OCI-LY7 (cell line): ENCODE results near the gene ADGRD2. TPM values are rescaled to one million over a fixed set of nuclear protein-coding genes. Genes with fewer than 3 reads are reported as not detected.

ENCODE experiments used
- BruUV-seq: library from RNA; stranded (reverse); fragments of 400-500 nt; replicated peaks from 2 replicates; lab custom pipeline; 2021; lab: Mats Ljungman, UMichigan
- CTCF ChIA-PET: fragments of 300-600 bp; sonication (Branson Sonifier 250); formaldehyde crosslinking; loops from one replicate; lab custom pipeline; 2022; ENCODE audit warnings: antibody characterized with exemption; ENCODE audit not compliant: unreplicated experiment; lab: Charles Lee
- POLR2A ChIA-PET: fragments of 300-600 bp; sonication (Branson Sonifier 250); formaldehyde crosslinking; loops from one replicate; lab custom pipeline; 2022; ENCODE audit warnings: antibody characterized with exemption; lab: Charles Lee
- DNase-seq: peaks from one replicate; pipeline ENCODE4 v3.0.0-alpha.2; 2015; ENCODE audit warnings: low spot score
- H2AFZ ChIP-seq: fragments of 200-600 bp; sonication (generic), shearing (Covaris generic); 2 replicates; pipeline ENCODE4 v1.6.1; 2014; ENCODE audit warnings: mild to moderate bottlenecking, antibody characterized with exemption, low read length, moderate library complexity
- H3K27ac ChIP-seq: fragments of 200-600 bp; sonication (generic); 2 replicates; pipeline ENCODE4 v1.5.1; 2014; ENCODE audit warnings: mixed run types, low read depth, mild to moderate bottlenecking, moderate library complexity, low read length, inconsistent platforms; ENCODE audit not compliant: poor library complexity, severe bottlenecking
- H3K36me3 ChIP-seq: fragments of 200-600 bp; sonication (generic); 2 replicates; pipeline ENCODE4 v1.6.1; 2014; ENCODE audit warnings: mild to moderate bottlenecking, antibody characterized with exemption, low read length, moderate library complexity, mixed read lengths; ENCODE audit not compliant: insufficient read depth
- H3K4me1 ChIP-seq: fragments of 200-600 bp; sonication (generic); 2 replicates; pipeline ENCODE4 v1.5.1; 2014; ENCODE audit warnings: mild to moderate bottlenecking, low read length; ENCODE audit not compliant: insufficient read depth, poor library complexity, severe bottlenecking
- H3K4me2 ChIP-seq: fragments of 200-600 bp; sonication (generic); 2 replicates; pipeline ENCODE4 v1.6.1; 2014; ENCODE audit warnings: mild to moderate bottlenecking, low read length
- H3K4me3 ChIP-seq: fragments of 200-600 bp; sonication (generic); 2 replicates; pipeline ENCODE4 v1.5.1; 2014; ENCODE audit warnings: mild to moderate bottlenecking, low read depth, low read length; ENCODE audit not compliant: poor library complexity, severe bottlenecking
- H3K79me2 ChIP-seq: fragments of 200-600 bp; sonication (generic); 2 replicates; pipeline ENCODE4 v1.6.1; 2016; ENCODE audit warnings: low read depth, mild to moderate bottlenecking, low read length, moderate library complexity, mixed read lengths; ENCODE audit not compliant: insufficient read depth
- H3K9me2 ChIP-seq: fragments of 200-600 bp; sonication (generic); 2 replicates; pipeline ENCODE4 v1.6.1; 2016; ENCODE audit warnings: mild to moderate bottlenecking, low read length, mixed read lengths; ENCODE audit not compliant: insufficient read depth
- H3K9me3 ChIP-seq: fragments of 200-600 bp; sonication (generic); 2 replicates; pipeline ENCODE4 v1.6.1; 2014; ENCODE audit warnings: mild to moderate bottlenecking, mixed run types, low read length, mixed read lengths
- H4K20me1 ChIP-seq: fragments of 200-600 bp; sonication (generic); 2 replicates; pipeline ENCODE4 v1.6.1; 2014; ENCODE audit warnings: mild to moderate bottlenecking, antibody characterized with exemption, low read length, moderate library complexity, mixed read lengths; ENCODE audit not compliant: insufficient read depth
- EZH2phosphoT487 ChIP-seq: fragments of 200-600 bp; sonication (generic); IDR thresholded peaks from 2 replicates; pipeline ENCODE4 v1.6.1; 2018; ENCODE audit warnings: low read depth, borderline replicate concordance, mild to moderate bottlenecking, mixed run types, antibody characterized with exemption, low read length, moderate library complexity, mixed read lengths
- intact Hi-C: fragments of 100-400 bp; cut with micrococcal nuclease; formaldehyde crosslinking; loops from one replicate; pipeline ENCODE4 v1.10.0; 2022; ENCODE audit not compliant: unreplicated experiment
- total RNA-seq, 2 experiments: library from RNA; depleted of rRNA in 1 of 2; stranded (reverse); fragments of >200 nt in 1 of 2; shearing (Covaris generic) in 1 of 2; gene quantifications; 2 replicates each; pipeline ENCODE4 v1.2.3, GENCODE V29; 2014 to 2022
- TF ChIP-seq, protein P1 (sequence below): fragments of 200-600 bp; sonication (generic); conservative IDR thresholded peaks from 2 replicates; pipeline ENCODE4 v1.5.1; 2014; ENCODE audit warnings: mild to moderate bottlenecking, antibody characterized with exemption, low read length, moderate library complexity, mixed read lengths

Gene ADGRD2
- total RNA-seq, 2 experiments from 2014 or later = not detected

GRCh38 chr9:124438091-124438490 is 12.2 kb upstream of the ADGRD2 start:
- Histone ChIP-seq H3K4me3 (no peak overlapping the region), H3K9me3 (no peaks in the 10 kb centered on the region), H4K20me1 (no peaks in the 10 kb centered on the region), H3K4me2 (no peak overlapping the region), H2AFZ (no peak overlapping the region), H3K9me2 (no peaks in the 10 kb centered on the region), H3K27ac (no peak overlapping the region), H3K4me1 (no peaks in the 10 kb centered on the region), H3K79me2 (no peaks in the 10 kb centered on the region), H3K36me3 (no peaks in the 10 kb centered on the region)
- BruUV-seq = no TSS peak
- CTCF ChIA-PET = interaction anchor here (0.6 kb wide), 1 partner anchor 741 kb away, joined by 3 read pairs; no protein-coding TSS in a partner anchor
- no peak for DNase-seq
- intact Hi-C loops = no loop called here
- no peak for TF ChIP-seq EZH2phosphoT487
- TF ChIP-seq, protein P1, sequence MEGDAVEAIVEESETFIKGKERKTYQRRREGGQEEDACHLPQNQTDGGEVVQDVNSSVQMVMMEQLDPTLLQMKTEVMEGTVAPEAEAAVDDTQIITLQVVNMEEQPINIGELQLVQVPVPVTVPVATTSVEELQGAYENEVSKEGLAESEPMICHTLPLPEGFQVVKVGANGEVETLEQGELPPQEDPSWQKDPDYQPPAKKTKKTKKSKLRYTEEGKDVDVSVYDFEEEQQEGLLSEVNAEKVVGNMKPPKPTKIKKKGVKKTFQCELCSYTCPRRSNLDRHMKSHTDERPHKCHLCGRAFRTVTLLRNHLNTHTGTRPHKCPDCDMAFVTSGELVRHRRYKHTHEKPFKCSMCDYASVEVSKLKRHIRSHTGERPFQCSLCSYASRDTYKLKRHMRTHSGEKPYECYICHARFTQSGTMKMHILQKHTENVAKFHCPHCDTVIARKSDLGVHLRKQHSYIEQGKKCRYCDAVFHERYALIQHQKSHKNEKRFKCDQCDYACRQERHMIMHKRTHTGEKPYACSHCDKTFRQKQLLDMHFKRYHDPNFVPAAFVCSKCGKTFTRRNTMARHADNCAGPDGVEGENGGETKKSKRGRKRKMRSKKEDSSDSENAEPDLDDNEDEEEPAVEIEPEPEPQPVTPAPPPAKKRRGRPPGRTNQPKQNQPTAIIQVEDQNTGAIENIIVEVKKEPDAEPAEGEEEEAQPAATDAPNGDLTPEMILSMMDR = no peak
- POLR2A ChIA-PET = no interaction called here

- no peaks in the 10 kb centered on the region for H3K36me3 ChIP-seq
- no peak overlapping the region for H3K4me3 ChIP-seq
- H4K20me1 ChIP-seq = no peaks in the 10 kb centered on the region
- POLR2A ChIA-PET = interaction anchor here (0.6 to 1.0 kb wide), 2 partner anchors 9 to 85 kb away, joined by 3 to 6 read pairs; no protein-coding TSS in a partner anchor
- no peak for DNase-seq
- intact Hi-C loops = no loop called here
- no peak overlapping the region for H3K4me2 ChIP-seq
- TF ChIP-seq EZH2phosphoT487 = no peak
- TF ChIP-seq, protein P1 = no peak
- CTCF ChIA-PET = no interaction called here
- no TSS peak for BruUV-seq
- no peak overlapping the region for H3K27ac ChIP-seq
- no peaks in the 10 kb centered on the region for H3K9me2 ChIP-seq
- no peak overlapping the region for H2AFZ ChIP-seq
- H3K79me2 ChIP-seq = no peaks in the 10 kb centered on the region
- H3K9me3 ChIP-seq = no peaks in the 10 kb centered on the region
- H3K4me1 ChIP-seq = no peaks in the 10 kb centered on the region
Measured at GRCh38 chr9:124439086-124439485, 11.2 kb upstream of the ADGRD2 start.

GRCh38 chr9:124439686-124440243 is 10.5 kb upstream of the ADGRD2 start:
- H3K4me3 ChIP-seq = no peak overlapping the region
- TF ChIP-seq, protein P1 = no peak
- TF ChIP-seq EZH2phosphoT487 = no peak
- intact Hi-C loops = no loop called here
- no peaks in the 10 kb centered on the region for H3K9me2 ChIP-seq
- BruUV-seq = no TSS peak
- no peak overlapping the region for H3K4me2 ChIP-seq
- POLR2A ChIA-PET = interaction anchor here (0.6 to 1.0 kb wide), 2 partner anchors 10 to 84 kb away, joined by 3 to 6 read pairs; no protein-coding TSS in a partner anchor
- DNase-seq = no peak
- no peaks in the 10 kb centered on the region for H3K36me3 ChIP-seq
- H3K27ac ChIP-seq = no peak overlapping the region
- no peaks in the 10 kb centered on the region for H3K79me2 ChIP-seq
- no peaks in the 10 kb centered on the region for H4K20me1 ChIP-seq
- CTCF ChIA-PET = no interaction called here
- H2AFZ ChIP-seq = no peak overlapping the region
- no peaks in the 10 kb centered on the region for H3K9me3 ChIP-seq
- H3K4me1 ChIP-seq = no peaks in the 10 kb centered on the region
